AG09319 (cell line): ENCODE results near the gene DISP3.

Experiments
- DNase-seq: peaks from one replicate; pipeline ENCODE4 v3.0.0-alpha.2; 2010; ENCODE audit warnings: low read depth; ENCODE audit errors: extremely low read depth
- CTCF ChIP-seq: IDR thresholded peaks from 2 replicates; pipeline ENCODE4 v1.5.1; 2011; ENCODE audit warnings: low read depth, mild to moderate bottlenecking, inconsistent platforms, low read length, moderate library complexity

Gene DISP3

GRCh38 chr1:11478571-11479374 is at the start of gene DISP3:
Gene DISP3 (plus strand): TSS chr1:11479155. CDS start chr1:11500993, 21,838 bp downstream.
- TF ChIP-seq CTCF, result peak; percentile 27
- no peak for DNase-seq

- no peak for TF ChIP-seq CTCF
- DNase-seq, result no peak
Measured at GRCh38 chr1:11429226-11429625, 49.7 kb upstream of the DISP3 start.

GRCh38 chr1:11429935-11430334 is 49.0 kb upstream of the DISP3 start:
- no peak for TF ChIP-seq CTCF
- DNase-seq, result no peak

- no peak for TF ChIP-seq CTCF
- no peak for DNase-seq
Measured at GRCh38 chr1:11431941-11432507, 46.9 kb upstream of the DISP3 start.

- TF ChIP-seq CTCF, result no peak
- no peak for DNase-seq
Measured at GRCh38 chr1:11432526-11432925, 46.4 kb upstream of the DISP3 start.

- no peak for TF ChIP-seq CTCF
- DNase-seq, result no peak
Measured at GRCh38 chr1:11434501-11434900, 44.5 kb upstream of the DISP3 start.

- no peak for TF ChIP-seq CTCF
- no peak for DNase-seq
Measured at GRCh38 chr1:11434926-11435325, 44.0 kb upstream of the DISP3 start.
